ENCODE results near the gene C20orf173. TPM values are rescaled to one million over a fixed set of nuclear protein-coding genes. Genes with fewer than 3 reads are reported as not detected.

C20orf173 gene
- total RNA-seq, 1 experiment from 2014 or later: not detected

DNA sequence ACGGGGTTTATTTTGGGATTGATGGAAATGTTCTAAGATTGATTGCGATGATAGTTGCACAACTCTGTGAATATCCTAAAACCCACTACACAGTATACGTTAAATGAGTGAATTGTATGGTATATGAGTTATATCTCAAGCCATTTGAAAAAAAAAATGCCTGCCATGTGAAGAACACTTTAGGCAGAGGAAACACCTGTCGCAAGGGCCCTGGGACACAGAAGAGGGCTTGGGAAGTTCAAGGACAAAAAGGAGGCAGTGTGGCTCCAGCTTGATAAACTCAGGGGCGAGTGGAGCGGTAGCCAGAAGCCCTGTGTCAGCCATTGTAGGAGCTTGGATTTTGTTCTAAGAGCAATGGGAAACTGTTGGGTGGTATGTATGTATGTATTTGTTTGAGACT is 37.1 kb downstream of the C20orf173 start:
- no TSS peak for BruUV-seq (replicated peaks)
- Histone ChIP-seq H3K36me3 (ENCODE audit: control insufficient read depth in 1 of 2, insufficient read depth in 2 of 2, low read length in 2 of 2) (peaks cover 31 to 37% of the 10 kb centered on the region in 2 experiments), H3K4me3 (replicated peaks in 1 of 2; ENCODE audit: low read depth in 1 of 2, low read length in 2 of 2) (no peak overlapping the region), H3K4me1 (ENCODE audit: control insufficient read depth in 1 of 2, insufficient read depth in 2 of 2, low read length in 2 of 2) (no peaks in the 10 kb centered on the region), H3K9me2 (ENCODE audit: insufficient read depth) (no peaks in the 10 kb centered on the region), H3K9me3 (ENCODE audit: control insufficient read depth in 1 of 2, insufficient read depth in 1 of 2, low read depth in 1 of 2, low read length in 2 of 2) (no peaks in the 10 kb centered on the region), H3K79me2 (ENCODE audit: insufficient read depth, low read length) (no peaks in the 10 kb centered on the region), H3K9ac (ENCODE audit: low read length) (no peak overlapping the region), H3K27me3 (ENCODE audit: insufficient read depth, low read length) (no peaks in the 10 kb centered on the region), H2AFZ (ENCODE audit: low read depth, low read length, poor library complexity, severe bottlenecking) (no peak overlapping the region), H3K27ac (ENCODE audit: low read depth, low read length) (no peak overlapping the region), H4K20me1 (ENCODE audit: insufficient read depth) (no peaks in the 10 kb centered on the region; the same call in 1 of the 2 replicates), H3K4me2 (ENCODE audit: low read length) (no peak overlapping the region)
- ChIA-PET CTCF (no interaction called here), POLR2A (no interaction called here), RAD21 (ENCODE audit: low non-redundant PET in 1 of 2, low total read pairs in 2 of 2, uncharacterized antibody in 2 of 2, unreplicated experiment in 2 of 2) (no interaction called here)
- intact Hi-C loops (cut with micrococcal nuclease): no loop called here
- DNase-seq (ENCODE audit: low read depth, low spot score) (no peak), ATAC-seq (no peak)
- no peak for TF ChIP-seq ELF1 (IDR thresholded peaks at IDR 0.05; ENCODE audit: borderline replicate concordance, low read depth)
- no peak for TF ChIP-seq ZFX (IDR thresholded peaks at IDR 0.05)
- TF ChIP-seq, protein P1, sequence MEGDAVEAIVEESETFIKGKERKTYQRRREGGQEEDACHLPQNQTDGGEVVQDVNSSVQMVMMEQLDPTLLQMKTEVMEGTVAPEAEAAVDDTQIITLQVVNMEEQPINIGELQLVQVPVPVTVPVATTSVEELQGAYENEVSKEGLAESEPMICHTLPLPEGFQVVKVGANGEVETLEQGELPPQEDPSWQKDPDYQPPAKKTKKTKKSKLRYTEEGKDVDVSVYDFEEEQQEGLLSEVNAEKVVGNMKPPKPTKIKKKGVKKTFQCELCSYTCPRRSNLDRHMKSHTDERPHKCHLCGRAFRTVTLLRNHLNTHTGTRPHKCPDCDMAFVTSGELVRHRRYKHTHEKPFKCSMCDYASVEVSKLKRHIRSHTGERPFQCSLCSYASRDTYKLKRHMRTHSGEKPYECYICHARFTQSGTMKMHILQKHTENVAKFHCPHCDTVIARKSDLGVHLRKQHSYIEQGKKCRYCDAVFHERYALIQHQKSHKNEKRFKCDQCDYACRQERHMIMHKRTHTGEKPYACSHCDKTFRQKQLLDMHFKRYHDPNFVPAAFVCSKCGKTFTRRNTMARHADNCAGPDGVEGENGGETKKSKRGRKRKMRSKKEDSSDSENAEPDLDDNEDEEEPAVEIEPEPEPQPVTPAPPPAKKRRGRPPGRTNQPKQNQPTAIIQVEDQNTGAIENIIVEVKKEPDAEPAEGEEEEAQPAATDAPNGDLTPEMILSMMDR (IDR thresholded peaks at IDR 0.05 in 2 of 3, conservative IDR thresholded peaks at IDR 0.05 in 1 of 3; ENCODE audit: borderline replicate concordance in 1 of 3, insufficient read depth in 1 of 3, low read depth in 2 of 3, low read length in 2 of 3): no peak
- no peak for TF ChIP-seq SP1 (IDR thresholded peaks at IDR 0.05; ENCODE audit: low read depth)
- TF ChIP-seq, protein P2, sequence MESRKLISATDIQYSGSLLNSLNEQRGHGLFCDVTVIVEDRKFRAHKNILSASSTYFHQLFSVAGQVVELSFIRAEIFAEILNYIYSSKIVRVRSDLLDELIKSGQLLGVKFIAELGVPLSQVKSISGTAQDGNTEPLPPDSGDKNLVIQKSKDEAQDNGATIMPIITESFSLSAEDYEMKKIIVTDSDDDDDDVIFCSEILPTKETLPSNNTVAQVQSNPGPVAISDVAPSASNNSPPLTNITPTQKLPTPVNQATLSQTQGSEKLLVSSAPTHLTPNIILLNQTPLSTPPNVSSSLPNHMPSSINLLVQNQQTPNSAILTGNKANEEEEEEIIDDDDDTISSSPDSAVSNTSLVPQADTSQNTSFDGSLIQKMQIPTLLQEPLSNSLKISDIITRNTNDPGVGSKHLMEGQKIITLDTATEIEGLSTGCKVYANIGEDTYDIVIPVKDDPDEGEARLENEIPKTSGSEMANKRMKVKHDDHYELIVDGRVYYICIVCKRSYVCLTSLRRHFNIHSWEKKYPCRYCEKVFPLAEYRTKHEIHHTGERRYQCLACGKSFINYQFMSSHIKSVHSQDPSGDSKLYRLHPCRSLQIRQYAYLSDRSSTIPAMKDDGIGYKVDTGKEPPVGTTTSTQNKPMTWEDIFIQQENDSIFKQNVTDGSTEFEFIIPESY (IDR thresholded peaks at IDR 0.05; ENCODE audit: extremely low read depth, insufficient replicate concordance, low read length): no peak
- TF ChIP-seq CEBPB (IDR thresholded peaks at IDR 0.05; ENCODE audit: low read depth): no peak
- TF ChIP-seq RAD21 (IDR thresholded peaks at IDR 0.05; ENCODE audit: low read depth): no peak
- no peak for TF ChIP-seq POLR2AphosphoS5 (IDR thresholded peaks at IDR 0.05; ENCODE audit: low read depth, low read length)
- no peak for TF ChIP-seq SIN3A (IDR thresholded peaks at IDR 0.05; ENCODE audit: low read depth)
- no peak for TF ChIP-seq EGR1 (IDR thresholded peaks at IDR 0.05; ENCODE audit: low read depth)

All from HCT116 (cell line).